GM18520 (cell line): ENCODE data around the gene EPB41L2.
"Not testable (repeated sequence)": the region's sequence is repeated elsewhere in the genome, so short reads cannot be mapped to it uniquely, and the experiment has no call there.

ENCODE experiments used
- ATAC-seq: cut with Tn5 transposase; IDR thresholded peaks from one replicate; pipeline ENCODE4 v1.9.1; 2021; ENCODE audit not compliant: unreplicated experiment

Gene EPB41L2

GRCh38 chr6:131005439-131006016, 57.5 kb downstream of the EPB41L2 start:
- no peak for ATAC-seq

- no peak for ATAC-seq
Measured at GRCh38 chr6:131004936-131005335, 58.1 kb downstream of the EPB41L2 start.

- ATAC-seq = no peak
Measured at GRCh38 chr6:131004387-131004755, 58.7 kb downstream of the EPB41L2 start.

GRCh38 chr6:131003488-131004386, 59.3 kb downstream of the EPB41L2 start:
- no peak for ATAC-seq

GRCh38 chr6:131002661-131002980, 60.4 kb downstream of the EPB41L2 start:
- ATAC-seq = no peak

GRCh38 chr6:131001945-131002660, 60.9 kb downstream of the EPB41L2 start:
- no peak for ATAC-seq

- ATAC-seq = no peak
Measured at GRCh38 chr6:131001111-131001736, 61.8 kb downstream of the EPB41L2 start.

- no peak for ATAC-seq
Measured at GRCh38 chr6:131000544-131000943, 62.5 kb downstream of the EPB41L2 start.

- no peak for ATAC-seq
Measured at GRCh38 chr6:130997061-130997753, 65.8 kb downstream of the EPB41L2 start.

- no peak for ATAC-seq
Measured at GRCh38 chr6:130996635-130997034, 66.4 kb downstream of the EPB41L2 start.

- ATAC-seq = no peak
Measured at GRCh38 chr6:130995783-130996447, 67.1 kb downstream of the EPB41L2 start.

GRCh38 chr6:130994319-130995097, 68.5 kb downstream of the EPB41L2 start:
- no peak for ATAC-seq

- no peak for ATAC-seq
Measured at GRCh38 chr6:130993292-130993765, 69.7 kb downstream of the EPB41L2 start.

GRCh38 chr6:130991422-130992137, 71.5 kb downstream of the EPB41L2 start:
- no peak for ATAC-seq

GRCh38 chr6:130987539-130987938, 75.5 kb downstream of the EPB41L2 start:
- ATAC-seq = not testable (repeated sequence)

GRCh38 chr6:130985115-130985514, 77.9 kb downstream of the EPB41L2 start:
- no peak for ATAC-seq

GRCh38 chr6:130982941-130983456, 80.0 kb downstream of the EPB41L2 start:
- no peak for ATAC-seq

- no peak for ATAC-seq
Measured at GRCh38 chr6:130982135-130982534, 80.9 kb downstream of the EPB41L2 start.

- no peak for ATAC-seq
Measured at GRCh38 chr6:130981409-130981808, 81.6 kb downstream of the EPB41L2 start.
